SU-DHL-6 (cell line): Measurements from ENCODE around the gene GPR89A.
"Not testable (repeated sequence)": the region's sequence is repeated elsewhere in the genome, so short reads cannot be mapped to it uniquely, and the experiment has no call there.

ENCODE experiments used
- EZH2phosphoT487 ChIP-seq: fragments of 200-600 bp; sonication (generic), shearing (Covaris generic); conservative IDR thresholded peaks from 2 replicates; pipeline ENCODE4 v1.6.1; 2018; ENCODE audit warnings: mild to moderate bottlenecking, antibody characterized with exemption, low read length, moderate library complexity, mixed read lengths
- TF ChIP-seq, protein P1 (sequence below): fragments of 200-600 bp; sonication (generic); IDR thresholded peaks from one replicate; pipeline ENCODE4 v1.5.1; 2017; ENCODE audit warnings: antibody characterized with exemption, mild to moderate bottlenecking, low read length, moderate library complexity; ENCODE audit not compliant: insufficient read depth, poor library complexity, severe bottlenecking

DNA sequence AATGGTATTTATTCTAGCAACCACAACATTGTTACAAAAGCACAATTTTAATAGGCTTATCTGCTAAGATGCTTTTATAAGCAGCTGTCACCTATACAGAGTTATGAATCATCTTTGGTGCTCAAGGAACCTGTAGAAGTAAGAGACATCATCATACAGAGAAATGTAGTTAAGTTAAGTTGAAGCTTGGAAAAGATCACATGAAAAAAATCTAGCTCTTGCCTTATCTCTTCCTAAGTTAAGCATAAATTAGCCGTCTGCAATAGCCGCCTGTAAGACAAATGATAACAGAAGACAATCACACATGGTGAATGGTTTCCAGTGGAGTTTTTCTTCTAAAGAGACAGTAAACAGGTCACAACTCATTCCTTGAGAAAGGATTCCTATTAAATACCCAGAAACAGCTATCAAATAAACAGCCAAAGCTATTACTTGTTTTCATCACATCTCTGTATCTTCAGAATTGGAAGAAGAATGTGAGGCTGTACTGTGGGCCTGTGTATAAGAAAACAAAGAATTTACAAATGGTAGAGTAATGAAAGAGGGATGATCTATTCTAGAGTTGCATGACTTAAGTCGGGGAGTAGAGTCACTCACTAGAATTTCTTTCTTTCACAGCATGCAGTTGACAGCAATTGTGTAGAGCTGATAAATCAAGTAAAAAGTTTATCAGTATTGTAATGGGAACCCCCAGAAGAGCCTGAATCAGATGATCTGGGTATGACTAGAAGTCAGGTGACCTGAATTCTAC is 63.4 kb downstream of the GPR89A start:
- TF ChIP-seq EZH2phosphoT487: not testable (repeated sequence)
- TF ChIP-seq, protein P1, sequence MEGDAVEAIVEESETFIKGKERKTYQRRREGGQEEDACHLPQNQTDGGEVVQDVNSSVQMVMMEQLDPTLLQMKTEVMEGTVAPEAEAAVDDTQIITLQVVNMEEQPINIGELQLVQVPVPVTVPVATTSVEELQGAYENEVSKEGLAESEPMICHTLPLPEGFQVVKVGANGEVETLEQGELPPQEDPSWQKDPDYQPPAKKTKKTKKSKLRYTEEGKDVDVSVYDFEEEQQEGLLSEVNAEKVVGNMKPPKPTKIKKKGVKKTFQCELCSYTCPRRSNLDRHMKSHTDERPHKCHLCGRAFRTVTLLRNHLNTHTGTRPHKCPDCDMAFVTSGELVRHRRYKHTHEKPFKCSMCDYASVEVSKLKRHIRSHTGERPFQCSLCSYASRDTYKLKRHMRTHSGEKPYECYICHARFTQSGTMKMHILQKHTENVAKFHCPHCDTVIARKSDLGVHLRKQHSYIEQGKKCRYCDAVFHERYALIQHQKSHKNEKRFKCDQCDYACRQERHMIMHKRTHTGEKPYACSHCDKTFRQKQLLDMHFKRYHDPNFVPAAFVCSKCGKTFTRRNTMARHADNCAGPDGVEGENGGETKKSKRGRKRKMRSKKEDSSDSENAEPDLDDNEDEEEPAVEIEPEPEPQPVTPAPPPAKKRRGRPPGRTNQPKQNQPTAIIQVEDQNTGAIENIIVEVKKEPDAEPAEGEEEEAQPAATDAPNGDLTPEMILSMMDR: not testable (repeated sequence)
